Thoracic aorta (tissue), 2 donors: ENCODE data around the gene TMEM255B. TPM values are rescaled to one million over a fixed set of nuclear protein-coding genes. Genes with fewer than 3 reads are reported as not detected.
"Not testable (repeated sequence)": the region's sequence is repeated elsewhere in the genome, so short reads cannot be mapped to it uniquely, and the experiment has no call there.

Experiments used
- ATAC-seq: fragments of 150-250 bp; one replicate; pipeline ENCODE4 v1.8.0; 2017; ENCODE audit warnings: low read depth; ENCODE audit not compliant: insufficient number of reproducible peaks, low FRiP score
- DNase-seq: peaks from one replicate; pipeline ENCODE4 v3.0.0-alpha.2; 2020; ENCODE audit warnings: low spot score
- H3K27ac ChIP-seq, 2 donors: fragments of 200-600 bp; sonication (generic); 1 replicate in 1 of 2; 2 replicates in 1 of 2; pipeline ENCODE4 v1.5.1; 2016; ENCODE audit warnings: mild to moderate bottlenecking in 2 of 2, moderate library complexity in 2 of 2
- H3K27me3 ChIP-seq: fragments of 200-600 bp; sonication (generic); replicated peaks from 2 replicates; pipeline ENCODE4 v1.6.0; 2016; ENCODE audit warnings: mild to moderate bottlenecking; ENCODE audit not compliant: insufficient read depth
- H3K36me3 ChIP-seq: fragments of 200-600 bp; sonication (generic); one replicate; pipeline ENCODE4 v1.5.1; 2016
- H3K4me1 ChIP-seq, 2 donors: fragments of 200-600 bp; sonication (generic); 1 replicate in 1 of 2; 2 replicates in 1 of 2; pipeline versions ENCODE4 v1.5.1 to v1.6.0; 2016; ENCODE audit warnings: low read depth in 2 of 2, mild to moderate bottlenecking in 1 of 2; ENCODE audit not compliant: control insufficient read depth in 1 of 2
- H3K4me3 ChIP-seq: fragments of 200-600 bp; sonication (generic); 2 replicates; pipeline ENCODE4 v1.5.1; 2016; ENCODE audit warnings: mild to moderate bottlenecking
- H3K9me3 ChIP-seq: fragments of 200-600 bp; sonication (generic); 2 replicates; pipeline ENCODE4 v1.5.1; 2016
- total RNA-seq, 2 donors: library from RNA; depleted of rRNA; stranded (reverse); fragments of >200 nt; gene quantifications; one replicate each; pipeline versions ENCODE4 v1.1.0 to v1.2.3, GENCODE V29; 2016
- TF ChIP-seq, protein P1 (sequence below): fragments of 200-600 bp; sonication (generic); IDR thresholded peaks from one replicate; pipeline ENCODE4 v1.5.1; 2019; ENCODE audit warnings: antibody characterized with exemption

Gene TMEM255B
- total RNA-seq, 2 donors from 2014 or later: 11.2 to 14.9 TPM

- DNase-seq (peak; percentile 34), ATAC-seq (no peak)
- Histone ChIP-seq H3K9me3 (no peaks in the 10 kb centered on the region), H3K27ac (no peak overlapping the region), H3K4me3 (peak overlapping the region; percentile 78), H3K36me3 (no peaks in the 10 kb centered on the region), H3K27me3 (no peaks in the 10 kb centered on the region), H3K4me1 (peaks cover 0 to 10% of the 10 kb centered on the region in 2 donors)
- TF ChIP-seq, protein P1, sequence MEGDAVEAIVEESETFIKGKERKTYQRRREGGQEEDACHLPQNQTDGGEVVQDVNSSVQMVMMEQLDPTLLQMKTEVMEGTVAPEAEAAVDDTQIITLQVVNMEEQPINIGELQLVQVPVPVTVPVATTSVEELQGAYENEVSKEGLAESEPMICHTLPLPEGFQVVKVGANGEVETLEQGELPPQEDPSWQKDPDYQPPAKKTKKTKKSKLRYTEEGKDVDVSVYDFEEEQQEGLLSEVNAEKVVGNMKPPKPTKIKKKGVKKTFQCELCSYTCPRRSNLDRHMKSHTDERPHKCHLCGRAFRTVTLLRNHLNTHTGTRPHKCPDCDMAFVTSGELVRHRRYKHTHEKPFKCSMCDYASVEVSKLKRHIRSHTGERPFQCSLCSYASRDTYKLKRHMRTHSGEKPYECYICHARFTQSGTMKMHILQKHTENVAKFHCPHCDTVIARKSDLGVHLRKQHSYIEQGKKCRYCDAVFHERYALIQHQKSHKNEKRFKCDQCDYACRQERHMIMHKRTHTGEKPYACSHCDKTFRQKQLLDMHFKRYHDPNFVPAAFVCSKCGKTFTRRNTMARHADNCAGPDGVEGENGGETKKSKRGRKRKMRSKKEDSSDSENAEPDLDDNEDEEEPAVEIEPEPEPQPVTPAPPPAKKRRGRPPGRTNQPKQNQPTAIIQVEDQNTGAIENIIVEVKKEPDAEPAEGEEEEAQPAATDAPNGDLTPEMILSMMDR: peak; percentile 84
These were observed 34.2 kb upstream of the TMEM255B start for GRCh38 chr13:113724780-113725315.

- H3K27me3 ChIP-seq, H3K27ac ChIP-seq, ATAC-seq, H3K36me3 ChIP-seq, H3K9me3 ChIP-seq, DNase-seq, H3K4me1 ChIP-seq: not testable (repeated sequence)
- H3K4me3 ChIP-seq: peak overlapping the region; percentile 78
These were observed 33.5 kb upstream of the TMEM255B start for GRCh38 chr13:113725329-113726105.

DNA sequence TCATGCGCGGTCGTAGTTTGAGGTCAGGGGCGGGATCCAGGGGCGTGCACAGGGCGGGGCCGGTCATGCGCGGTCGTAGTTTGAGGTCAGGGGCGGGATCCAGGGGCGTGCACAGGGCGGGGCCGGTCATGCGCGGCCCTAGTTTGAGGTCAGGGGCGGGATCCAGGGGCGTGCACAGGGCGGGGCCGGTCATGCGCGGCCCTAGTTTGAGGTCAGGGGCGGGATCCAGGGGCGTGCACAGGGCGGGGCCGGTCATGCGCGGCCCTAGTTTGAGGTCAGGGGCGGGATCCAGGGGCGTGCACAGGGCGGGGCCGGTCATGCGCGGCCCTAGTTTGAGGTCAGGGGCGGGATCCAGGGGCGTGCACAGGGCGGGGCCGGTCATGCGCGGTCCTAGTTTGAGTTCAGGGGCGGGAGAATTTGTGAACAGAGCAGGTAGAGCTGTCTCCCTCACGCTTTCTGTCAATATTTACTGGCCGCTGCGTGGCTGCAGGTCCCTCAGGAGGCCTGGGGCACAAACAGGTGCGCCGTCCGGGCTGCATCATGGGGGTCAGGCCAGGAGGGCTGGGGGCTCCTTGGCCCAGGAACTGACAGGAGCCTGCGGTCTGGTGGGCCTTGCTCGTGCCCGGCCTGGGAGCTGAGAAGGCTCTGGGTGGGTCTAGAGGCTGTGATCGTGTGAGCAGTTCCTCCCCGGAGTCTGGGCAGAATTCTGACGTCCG is 32.8 kb upstream of the TMEM255B start:
- not testable (repeated sequence) for H3K9me3 ChIP-seq, H3K4me1 ChIP-seq, ATAC-seq, H3K27me3 ChIP-seq, H3K36me3 ChIP-seq, DNase-seq
- peak overlapping the region; percentile 45 to 59 for H3K27ac ChIP-seq
- H3K4me3 ChIP-seq: peak overlapping the region; percentile 60

DNA sequence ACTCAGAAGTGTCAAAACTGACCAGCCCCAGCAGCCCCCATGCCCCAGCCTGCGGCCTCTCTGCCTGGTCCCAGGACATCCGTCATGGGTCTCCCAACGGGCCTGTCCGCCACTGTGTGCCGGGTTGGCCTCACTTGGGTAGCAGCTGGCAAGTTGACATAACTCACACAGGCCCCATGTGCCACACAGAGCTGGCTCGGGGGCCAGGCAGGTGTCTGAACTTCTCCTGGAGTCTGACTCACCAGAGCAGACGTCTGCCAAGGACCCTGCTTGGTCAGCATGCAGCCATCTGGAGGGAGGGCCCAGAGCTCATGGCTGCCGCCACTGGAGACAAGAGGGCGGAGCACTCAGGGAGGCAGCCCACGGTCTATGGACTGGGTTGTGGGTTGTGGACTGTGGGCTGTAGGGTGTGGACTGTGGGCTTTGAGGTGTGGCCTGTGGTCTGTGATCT is 32.0 kb upstream of the TMEM255B start:
- Histone ChIP-seq H3K27me3 (no peaks in the 10 kb centered on the region), H3K4me1 (peaks cover 0 to 10% of the 10 kb centered on the region in 2 donors), H3K4me3 (no peak overlapping the region), H3K27ac (peak overlapping the region in 1 of 2 donors; percentile 59), H3K9me3 (no peaks in the 10 kb centered on the region), H3K36me3 (no peaks in the 10 kb centered on the region)
- TF ChIP-seq, protein P1: no peak
- DNase-seq: no peak
- ATAC-seq: no peak

GRCh38 chr13:113728571-113729054 is 30.4 kb upstream of the TMEM255B start:
- ATAC-seq (no peak), DNase-seq (no peak)
- no peaks in the 10 kb centered on the region for H3K27me3 ChIP-seq
- H3K27ac ChIP-seq: no peak overlapping the region
- TF ChIP-seq, protein P1: no peak
- H3K9me3 ChIP-seq: no peaks in the 10 kb centered on the region
- no peak overlapping the region for H3K4me3 ChIP-seq
- peaks cover 0 to 10% of the 10 kb centered on the region in 2 donors for H3K4me1 ChIP-seq
- H3K36me3 ChIP-seq: no peaks in the 10 kb centered on the region
